Fibroblast of lung (primary cell): ENCODE results near the gene PLD1.

Experiments used
- EZH2 ChIP-seq: IDR thresholded peaks from 2 replicates; pipeline ENCODE4 v1.5.1; 2012; ENCODE audit warnings: low read length, control low read depth, mild to moderate bottlenecking; ENCODE audit errors: missing control alignments
- TF ChIP-seq, protein P1 (sequence below), 2 donors: IDR thresholded peaks in 1 of 2; conservative IDR thresholded peaks in 1 of 2; 1 replicate in 1 of 2; 2 replicates in 1 of 2; pipeline ENCODE4 v1.5.1; 2011 to 2012; ENCODE audit warnings: low read length in 2 of 2, control low read depth in 1 of 2, inconsistent platforms in 1 of 2, low read depth in 1 of 2, mild to moderate bottlenecking in 1 of 2

GRCh38 chr3:171772427-171773056 is 37.7 kb downstream of the PLD1 start:
- TF ChIP-seq, protein P1, sequence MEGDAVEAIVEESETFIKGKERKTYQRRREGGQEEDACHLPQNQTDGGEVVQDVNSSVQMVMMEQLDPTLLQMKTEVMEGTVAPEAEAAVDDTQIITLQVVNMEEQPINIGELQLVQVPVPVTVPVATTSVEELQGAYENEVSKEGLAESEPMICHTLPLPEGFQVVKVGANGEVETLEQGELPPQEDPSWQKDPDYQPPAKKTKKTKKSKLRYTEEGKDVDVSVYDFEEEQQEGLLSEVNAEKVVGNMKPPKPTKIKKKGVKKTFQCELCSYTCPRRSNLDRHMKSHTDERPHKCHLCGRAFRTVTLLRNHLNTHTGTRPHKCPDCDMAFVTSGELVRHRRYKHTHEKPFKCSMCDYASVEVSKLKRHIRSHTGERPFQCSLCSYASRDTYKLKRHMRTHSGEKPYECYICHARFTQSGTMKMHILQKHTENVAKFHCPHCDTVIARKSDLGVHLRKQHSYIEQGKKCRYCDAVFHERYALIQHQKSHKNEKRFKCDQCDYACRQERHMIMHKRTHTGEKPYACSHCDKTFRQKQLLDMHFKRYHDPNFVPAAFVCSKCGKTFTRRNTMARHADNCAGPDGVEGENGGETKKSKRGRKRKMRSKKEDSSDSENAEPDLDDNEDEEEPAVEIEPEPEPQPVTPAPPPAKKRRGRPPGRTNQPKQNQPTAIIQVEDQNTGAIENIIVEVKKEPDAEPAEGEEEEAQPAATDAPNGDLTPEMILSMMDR (conservative IDR thresholded peaks at IDR 0.05 in 1 of 2, IDR thresholded peaks at IDR 0.05 in 1 of 2; ENCODE audit: low read depth in 1 of 2, low read length in 2 of 2) = peak; percentile 82 to 83
- TF ChIP-seq EZH2 = no peak
